IPS DF 4.7 (cell line): ENCODE data around the gene WDR48.

Experiments
- DNase-seq: peaks from one replicate; pipeline ENCODE4 v3.0.0-alpha.2; 2013; ENCODE audit warnings: low spot score; ENCODE audit errors: extremely low read depth

WDR48 gene

DNA sequence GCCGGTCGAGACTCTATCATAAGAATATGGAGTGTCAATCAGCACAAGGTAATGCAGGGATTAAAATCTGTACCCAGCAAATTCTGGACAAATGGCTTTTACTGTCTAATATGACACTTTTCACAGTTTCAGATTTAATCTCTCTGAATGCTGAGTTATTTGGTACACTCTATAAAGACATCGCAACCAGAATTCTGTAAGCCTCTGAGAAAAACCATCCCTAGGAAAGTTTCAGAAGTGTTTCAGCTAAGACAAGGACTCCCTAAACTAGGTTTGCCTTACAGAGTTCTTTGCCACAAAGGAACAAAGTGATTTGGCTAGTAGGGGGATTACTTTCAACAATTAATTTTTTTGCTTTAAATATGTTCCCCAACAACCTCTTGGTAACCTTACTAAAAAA is 11.3 kb downstream of the WDR48 start:
- DNase-seq: no peak

DNA sequence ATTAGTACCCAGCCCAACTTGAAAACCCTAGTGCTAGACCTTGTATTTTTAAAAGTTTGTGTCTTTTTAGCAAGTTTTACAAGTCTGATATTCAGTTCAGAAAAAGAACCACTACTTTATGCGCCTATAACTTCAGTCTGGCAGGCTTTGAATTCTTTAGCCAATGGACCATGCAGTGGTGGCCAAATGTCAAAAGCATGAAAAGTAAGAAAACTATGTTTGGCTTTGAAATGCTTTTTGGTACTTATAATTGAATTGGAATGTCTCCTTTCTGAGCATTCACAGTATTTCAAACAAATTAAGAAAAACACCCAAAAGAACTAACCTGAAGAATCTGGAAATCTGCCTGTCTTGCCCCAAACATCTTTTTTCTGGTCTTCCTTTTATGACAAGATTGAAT is 12.8 kb downstream of the WDR48 start:
- DNase-seq: no peak

DNA sequence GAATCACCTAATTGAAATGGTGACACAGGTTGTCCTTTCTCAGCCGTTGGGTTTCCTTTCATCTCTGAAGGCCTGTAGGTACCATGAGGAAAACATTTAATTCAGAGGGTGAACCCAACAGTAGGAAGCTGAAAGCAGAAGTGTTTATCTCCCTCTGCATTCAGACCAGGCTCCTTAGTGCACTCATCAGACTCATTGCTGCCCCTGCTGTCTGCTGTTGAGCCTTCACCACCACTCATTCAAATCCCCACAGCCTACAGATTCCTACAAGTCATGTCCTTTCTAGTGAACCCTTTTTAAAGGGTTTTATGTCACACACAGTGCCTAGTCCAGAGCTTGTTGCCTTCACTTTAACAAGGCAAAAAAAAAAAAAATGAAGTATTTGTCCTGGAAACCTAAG is 13.4 kb downstream of the WDR48 start:
- no peak for DNase-seq

DNA sequence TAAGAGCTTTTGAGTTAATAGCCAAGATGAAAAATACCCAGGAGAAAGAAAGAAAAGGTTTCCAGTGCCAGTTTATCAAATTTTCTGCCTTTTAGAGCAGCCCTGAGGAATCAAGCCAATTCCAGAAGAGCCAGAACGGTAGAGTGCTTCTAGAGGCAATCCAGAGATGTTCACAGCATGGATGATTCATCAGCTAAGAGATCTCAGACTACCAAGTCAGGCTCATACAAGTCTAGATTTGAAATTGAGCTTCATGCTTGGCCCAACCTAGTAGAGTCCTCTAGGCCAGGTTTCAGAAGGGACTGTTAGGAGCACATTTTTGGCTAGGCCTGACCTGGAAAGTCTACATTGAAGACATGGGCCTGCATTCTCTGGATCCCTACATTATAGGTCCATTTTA is 15.5 kb downstream of the WDR48 start:
- no peak for DNase-seq

DNA sequence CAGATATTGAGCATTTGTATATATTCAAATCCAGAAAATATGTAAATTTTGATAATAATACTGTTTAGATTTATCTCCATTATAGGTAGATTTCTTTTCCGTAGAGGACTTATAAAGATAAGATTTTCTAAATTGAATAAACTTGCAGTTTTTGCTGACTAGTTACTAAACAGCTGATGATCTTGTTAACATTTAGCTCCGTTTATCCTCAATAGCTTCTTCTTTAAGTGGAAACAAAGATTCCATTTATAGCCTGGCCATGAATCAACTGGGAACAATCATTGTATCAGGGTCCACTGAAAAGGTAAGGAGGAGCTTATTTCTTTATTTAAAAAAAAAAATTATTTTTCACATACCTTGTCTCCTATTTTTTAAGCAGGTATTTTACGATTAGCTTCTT is 16.7 kb downstream of the WDR48 start:
- DNase-seq: no peak

DNA sequence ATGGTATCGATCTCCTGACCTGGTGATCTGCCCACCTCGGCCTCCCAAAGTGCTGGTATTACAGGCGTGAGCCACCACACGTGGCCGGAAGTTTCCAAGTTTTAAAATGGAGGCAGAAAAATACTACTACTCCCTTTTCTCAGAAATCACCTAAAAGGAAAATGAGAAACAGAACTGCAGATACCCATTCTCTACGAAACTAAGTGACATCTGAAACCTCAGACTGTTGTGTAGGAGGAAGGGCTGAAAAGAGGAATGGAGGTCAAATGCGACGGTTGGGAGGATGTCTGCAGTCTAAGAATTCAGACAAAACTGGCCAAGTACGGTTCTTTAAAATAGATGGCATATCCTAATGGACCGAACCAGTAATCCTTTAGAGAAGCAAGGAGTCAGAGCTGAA is 24.1 kb downstream of the WDR48 start:
- no peak for DNase-seq

DNA sequence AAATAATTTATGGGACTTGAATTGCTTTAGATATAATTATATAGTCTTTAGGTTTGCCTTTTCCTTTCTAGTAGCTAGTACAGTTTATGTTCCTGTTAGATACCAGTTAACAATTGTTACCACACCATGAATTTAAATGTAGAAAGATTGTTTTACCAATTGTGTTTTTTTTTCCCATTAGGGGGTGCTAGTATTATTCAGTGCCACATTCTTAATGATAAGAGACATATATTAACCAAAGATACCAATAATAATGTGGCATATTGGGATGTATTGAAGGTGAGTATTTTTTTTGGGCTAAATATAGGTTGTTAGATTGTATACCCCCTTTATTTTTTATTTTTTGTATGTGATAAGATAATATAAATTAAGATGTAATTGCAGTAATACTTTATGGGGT is 27.7 kb downstream of the WDR48 start:
- no peak for DNase-seq

DNA sequence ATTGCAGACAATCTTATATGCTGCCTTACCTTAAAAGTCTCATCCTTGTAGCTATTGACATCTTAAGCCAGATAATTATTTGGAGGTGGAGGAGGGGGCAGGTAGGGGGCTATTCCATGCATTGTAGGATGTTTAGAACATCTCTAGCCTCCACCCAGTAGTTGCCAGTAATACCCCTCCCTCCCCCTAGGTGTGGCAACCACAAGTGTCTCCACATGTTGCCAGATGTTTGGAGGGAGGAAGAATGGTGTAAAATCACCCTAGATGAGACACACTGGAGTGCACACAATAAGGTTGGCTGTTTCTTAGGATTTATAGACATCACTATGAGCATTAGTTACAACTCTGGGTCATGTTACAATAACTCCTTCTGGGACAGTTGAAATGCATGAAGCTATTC is 28.2 kb downstream of the WDR48 start:
- no peak for DNase-seq

DNA sequence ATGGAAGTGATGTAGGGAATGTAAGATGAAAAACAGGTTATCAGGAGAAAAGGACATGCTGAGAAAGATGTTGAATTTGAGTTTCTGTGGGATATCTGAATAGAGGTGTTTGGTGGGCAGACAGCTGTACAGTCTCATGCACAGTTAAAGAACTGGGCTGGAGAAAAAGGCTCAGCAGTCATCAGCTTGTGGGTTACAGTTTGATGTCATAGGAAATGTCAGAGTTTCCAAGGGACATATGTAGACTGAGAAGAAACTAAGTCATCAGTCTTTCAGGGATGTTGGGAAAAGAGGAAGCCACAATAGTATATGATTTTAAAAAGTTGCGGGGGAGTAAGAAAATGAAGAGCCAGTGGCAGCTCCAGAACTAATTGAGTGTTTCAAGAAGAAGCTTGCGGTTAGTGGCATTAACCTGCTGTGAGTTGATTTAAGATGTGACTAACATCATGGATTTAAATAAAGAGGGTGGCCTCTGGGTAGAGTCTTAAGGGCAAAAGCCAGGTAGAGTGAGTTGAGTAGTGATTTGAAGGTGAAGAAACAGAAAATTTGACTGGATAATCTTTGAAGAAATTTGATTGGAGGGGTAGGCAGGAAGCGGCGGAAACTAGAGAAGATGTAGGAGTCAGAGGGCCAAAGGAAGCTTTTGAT is 31.0 kb downstream of the WDR48 start:
- DNase-seq: no peak

DNA sequence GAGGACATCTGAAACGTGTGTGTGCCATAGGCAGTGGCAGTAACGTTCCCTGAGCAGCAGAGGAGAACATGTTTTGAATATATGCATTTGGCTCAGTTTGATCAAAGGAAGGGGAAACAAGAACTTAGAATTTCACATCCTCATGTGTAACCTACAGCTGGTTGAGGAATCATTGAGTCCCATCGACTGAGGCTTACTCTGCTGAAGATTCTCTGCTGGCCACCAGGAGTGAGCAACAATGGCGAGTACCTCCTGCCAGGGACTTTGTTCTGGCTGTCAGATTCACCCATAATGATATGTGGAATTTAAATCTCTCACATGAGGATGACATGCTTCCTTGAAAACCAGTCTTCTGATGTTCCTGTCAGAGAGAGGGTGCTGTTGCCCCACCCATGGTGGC is 34.3 kb downstream of the WDR48 start:
- no peak for DNase-seq

DNA sequence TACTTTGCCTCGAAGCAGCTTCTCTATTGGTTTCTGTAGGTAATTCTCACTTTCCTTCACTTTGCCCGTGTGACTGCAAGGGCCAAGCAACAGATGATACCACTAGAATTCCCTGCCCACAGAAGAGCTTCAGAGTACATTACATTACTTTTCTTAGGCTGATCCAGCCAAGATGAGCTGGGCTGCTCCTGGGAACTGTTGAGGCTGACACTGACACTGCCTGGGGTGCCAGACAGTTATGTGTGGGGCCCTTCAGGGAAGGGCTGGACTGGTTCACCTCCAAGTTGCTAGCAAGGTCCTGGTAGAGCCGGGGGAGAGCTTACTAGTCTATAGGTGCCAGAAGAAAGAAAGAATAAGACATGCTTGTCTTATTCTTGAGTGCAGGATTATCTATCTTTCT is 36.6 kb downstream of the WDR48 start:
- no peak for DNase-seq

DNA sequence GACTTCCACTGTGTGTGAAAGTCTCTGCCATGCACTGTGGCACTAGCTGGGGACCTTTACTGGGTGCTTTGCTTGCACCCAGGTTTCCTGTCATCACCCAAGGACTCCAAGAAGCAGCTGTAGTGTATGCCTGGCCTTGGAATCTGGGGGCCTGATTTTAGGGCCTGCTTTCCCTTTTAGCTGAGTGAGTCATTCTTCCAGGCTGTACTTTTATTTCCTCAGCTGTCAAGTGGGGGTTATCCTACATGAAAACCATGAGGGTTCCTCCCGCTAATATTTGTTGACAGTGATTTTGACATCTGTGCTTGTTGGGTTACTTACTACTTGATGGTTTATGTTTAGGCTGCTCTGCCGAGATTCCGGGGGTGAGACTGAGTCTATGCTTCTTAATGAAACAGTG is 37.1 kb downstream of the WDR48 start:
- no peak for DNase-seq

DNA sequence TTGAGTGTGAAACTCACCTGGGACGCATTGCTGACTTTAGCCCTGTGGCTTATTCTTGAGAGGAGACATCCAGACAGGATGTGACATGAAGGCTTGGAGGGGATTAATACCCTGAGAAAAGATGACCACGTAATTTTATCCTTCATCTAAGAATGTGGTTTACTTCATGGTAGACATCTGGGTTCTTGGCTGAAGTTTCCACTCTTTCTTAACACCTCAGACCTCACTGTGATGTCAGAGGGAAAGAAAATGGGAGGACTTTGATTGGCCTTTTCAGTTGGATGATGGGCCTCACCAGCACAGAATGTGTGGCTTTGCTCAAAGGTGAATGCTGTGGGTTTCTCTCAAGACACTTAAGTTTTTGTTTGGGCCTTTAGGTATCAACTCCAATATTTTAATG is 39.1 kb downstream of the WDR48 start:
- DNase-seq: no peak

DNA sequence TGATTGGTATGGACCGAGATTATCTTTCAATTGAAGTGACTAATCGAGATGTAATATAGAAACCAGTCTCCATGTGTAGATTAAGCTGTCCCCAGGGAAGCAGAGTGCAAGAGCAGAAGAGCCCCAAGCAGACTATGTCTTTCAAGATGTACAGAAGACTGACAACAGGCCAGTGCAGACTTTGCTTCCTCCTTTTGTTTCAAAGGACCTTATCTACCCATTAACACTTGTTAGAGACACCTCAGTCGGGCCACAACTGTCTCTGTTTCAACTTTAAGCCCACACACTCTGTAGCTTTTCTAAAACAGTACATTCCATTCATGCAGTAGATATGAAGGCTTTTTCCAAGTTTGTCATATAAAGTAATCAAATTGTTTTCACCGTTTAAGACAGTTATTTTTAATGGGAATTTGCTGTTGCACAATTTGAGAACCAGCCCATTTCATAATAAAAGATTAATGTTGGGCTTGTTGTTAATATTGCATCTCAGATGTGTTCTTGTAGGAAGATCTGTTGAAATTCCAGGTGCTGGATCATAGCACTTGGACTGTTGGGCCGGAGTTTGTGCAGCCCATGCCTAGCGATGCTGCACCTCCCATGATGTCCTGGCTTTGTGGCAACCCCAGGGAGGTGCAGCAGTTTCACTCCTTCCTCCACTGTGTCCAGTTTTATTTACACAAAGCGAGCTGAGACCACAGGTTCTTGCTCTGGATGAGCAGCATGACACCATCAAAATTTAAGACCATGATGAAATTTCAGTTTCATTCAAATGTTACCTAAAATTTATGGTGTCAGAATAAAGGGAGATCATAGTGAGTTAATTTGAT is 43.2 kb downstream of the WDR48 start:
- DNase-seq: no peak

DNA sequence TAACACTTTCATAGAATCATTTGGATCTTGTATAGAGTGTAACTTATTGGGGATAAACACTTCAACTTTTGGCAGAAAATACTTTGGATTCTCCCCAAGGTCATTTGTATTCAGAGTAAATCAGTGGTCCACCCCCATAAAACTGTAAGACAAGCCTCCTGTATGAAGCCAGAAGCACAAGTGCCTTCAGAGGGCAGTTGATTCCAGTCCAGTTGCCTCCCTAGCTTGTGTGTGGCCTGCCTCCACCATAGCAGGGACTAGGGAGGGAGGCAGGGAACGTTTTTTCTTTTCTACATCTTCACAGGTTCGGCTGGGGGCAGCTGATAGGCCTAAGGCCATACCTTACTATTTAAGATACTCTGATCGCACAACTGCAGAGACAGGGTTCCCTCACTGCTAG is 44.0 kb downstream of the WDR48 start:
- no peak for DNase-seq

DNA sequence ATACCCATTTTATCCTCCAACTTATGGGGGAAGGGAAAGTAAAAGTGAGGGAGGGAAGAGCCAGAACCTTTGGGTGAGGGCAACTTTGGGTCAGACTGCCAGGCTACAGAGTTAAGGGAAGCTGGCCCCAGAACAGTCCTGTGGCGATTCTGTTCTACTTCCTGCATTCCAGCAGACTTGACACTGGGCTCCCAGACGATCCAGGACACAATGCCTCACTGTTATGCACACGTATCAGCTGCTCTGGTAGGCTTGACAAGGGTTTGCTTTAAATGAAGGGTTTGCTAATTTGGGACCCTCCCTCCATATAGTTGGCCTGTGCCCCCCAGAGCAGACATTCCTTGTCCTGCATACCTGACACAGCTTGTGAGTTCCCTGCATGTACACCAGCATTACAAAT is 45.0 kb downstream of the WDR48 start:
- no peak for DNase-seq

DNA sequence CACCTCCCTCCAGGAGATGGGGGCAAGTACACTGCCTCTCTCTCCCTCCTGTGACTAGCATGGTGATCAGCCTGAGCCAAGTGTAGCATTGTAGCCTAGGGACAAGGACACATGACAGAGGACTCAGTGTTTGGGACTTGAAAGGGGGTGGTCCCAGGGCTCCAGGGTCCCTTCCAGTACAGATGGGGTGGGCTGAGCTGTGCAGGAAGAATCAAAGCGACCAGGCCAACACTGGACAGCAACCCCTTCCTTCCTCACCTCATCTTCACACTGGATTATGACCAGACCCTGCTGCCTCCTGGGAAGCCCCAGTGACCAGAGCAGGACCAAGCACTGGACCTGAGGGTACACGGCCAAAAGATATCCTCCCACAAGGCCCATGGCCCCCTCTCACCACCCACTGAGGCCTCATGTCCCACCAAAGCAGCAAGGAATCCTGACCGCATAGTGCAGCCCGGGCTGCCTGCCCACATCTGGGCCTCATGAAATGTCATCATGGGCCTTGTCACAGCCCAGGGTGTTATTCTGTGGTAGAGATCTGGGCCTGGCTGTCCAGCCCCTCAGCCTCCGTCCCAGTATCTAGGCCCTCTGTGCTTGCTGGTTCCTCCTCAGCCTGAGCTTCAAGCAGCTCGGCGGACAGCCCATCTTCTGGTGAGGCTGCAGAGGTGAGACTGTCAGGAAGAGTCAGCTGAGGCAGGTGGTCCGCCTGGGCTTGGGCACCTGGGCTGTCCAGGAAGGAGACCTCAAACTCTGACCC is 46.1 kb downstream of the WDR48 start:
- DNase-seq: no peak

DNA sequence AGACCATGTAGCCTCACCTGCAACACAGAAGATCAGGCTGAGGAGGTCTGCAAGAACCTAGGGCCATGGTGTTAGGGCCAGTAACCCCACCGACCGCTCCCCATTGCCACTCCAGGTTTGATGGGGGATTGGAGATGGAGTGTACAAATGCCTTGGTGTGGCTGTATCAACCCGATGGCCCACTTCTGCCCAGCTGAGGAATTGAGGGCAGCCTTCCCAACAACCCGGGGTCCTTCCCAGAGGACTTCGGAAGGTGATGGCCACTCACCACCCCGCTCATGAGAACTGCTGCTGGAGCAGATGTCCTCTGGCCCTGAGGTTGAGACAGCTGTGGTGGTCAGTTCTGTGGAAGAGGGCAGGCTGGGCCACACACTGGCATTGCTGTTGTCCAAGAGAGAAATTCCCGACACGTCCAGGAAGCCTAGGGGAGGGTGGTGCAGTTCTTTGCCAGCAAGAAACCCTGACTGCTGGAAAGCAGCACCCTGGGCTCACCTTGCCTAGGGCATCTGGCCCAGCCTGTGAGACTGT is 46.7 kb downstream of the WDR48 start:
- DNase-seq: no peak

DNA sequence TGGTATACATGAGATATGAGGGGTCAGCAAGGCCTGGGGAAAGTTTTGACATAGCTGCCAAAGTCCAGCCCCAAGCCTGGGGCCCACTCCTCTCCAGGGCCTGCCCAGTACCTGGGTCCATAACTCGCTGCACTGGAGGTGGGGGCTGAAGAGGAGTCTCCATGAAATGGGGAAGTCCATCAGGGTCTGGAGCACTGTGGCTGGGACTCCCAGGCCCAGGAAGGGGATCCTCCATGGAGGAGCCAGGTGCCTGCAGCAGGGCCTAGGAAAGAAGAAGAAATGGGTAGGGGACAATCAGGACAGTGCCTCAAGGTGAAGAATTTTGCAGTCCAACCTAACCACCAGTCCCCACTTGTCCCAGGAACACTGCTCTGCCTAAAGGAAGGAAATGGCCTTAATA is 47.4 kb downstream of the WDR48 start:
- no peak for DNase-seq

DNA sequence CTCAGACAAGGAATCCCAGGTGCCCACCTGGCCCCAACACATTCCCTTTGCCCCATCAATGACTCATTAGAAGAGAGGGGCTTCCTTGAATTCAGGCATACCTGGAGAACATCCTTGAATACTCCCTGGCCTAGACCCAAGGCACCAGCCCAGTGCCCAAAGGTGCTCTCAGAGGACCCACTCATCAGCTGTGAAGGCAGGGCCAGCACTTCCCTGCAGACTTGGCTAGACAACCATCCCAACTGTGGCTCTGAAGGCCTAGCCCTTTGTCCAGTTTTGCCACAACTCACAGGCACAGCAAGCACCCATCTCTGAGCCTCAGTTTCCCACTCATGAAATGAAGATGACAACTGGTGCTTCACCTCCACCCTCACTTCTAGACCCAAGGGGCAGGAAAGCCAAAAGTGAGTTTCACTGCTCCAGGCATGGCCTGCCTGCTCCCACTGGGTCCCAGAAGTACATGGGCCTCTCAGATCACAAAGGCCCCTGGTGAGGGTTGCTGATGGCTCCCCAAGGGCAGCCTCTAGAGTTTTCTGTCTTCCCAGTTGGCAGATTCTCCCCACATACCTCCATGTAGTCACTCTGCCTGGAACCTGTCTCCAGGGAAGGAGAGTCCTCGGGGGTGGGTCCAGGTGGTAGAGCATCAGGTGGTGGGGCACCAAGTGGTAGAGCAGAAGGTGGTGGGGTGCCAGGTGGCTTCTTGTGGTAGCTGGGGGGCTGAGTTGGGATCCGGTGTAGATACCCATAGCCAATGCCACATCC is 48.1 kb downstream of the WDR48 start:
- no peak for DNase-seq

DNA sequence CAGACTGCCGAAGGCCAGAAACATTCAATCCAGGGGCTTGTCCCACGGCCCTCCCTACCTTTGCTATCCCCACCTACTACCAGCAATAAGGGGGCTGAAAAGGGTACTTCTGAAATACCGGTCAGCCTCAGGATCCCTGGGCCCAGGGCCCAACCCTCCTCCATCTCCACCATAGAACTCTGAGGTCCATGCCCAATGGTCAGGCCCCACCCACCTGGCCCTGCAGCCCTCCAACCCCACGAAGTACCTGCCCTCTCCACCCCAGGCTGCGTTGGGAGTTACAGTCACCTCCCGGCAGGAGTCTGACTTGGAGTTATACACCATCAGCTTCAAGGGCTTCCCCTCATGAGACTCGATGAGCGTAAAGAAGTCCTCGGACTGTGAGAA is 48.7 kb downstream of the WDR48 start:
- no peak for DNase-seq
